ENCODE measurements around the gene MLH1. TPM values are rescaled to one million over a fixed set of nuclear protein-coding genes. Genes with fewer than 3 reads are reported as not detected.

The MLH1 gene
- polyA plus RNA-seq, 10 donors: 38.6 to 58.0 (median 45.5) TPM

DNA sequence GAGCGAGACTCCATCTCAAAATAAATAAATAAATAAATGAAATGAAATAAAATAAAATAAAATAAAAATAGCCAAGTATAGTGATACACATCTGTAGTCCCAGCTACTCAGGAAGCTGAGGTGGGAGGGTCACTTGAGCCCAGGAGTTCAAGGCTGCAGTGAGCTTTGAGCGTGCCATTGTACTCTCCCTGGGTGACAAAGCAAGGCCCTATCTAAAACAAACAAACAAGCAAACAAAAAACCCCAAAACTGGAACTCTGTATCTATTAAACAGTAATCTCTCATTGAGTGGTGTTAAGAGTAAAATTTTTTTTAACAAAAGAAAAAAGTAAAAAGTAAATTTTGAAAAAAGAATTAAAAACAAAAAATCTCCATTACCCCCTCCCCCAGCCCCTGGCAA, 21.2 kb upstream of the MLH1 start:
- DNase-seq: no peak

DNA sequence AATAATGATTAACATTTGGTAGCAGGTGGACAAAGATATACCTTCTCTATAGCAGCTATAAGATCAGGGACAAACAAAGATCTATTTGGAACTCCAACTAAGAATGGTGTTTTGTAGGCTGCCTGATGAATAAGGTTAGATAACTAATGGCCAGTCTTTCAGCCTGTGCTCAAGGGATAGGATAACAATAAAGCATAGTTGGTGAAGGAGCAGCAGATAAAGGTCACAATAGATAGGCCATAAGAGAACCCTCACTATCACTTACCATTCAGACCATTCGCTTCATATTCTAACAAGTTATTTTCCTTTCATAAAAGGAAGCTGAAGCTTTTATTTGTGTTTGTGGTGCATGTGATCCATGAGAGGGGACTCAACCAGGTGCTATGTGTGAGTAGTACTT, 20.2 kb upstream of the MLH1 start:
- no peak for DNase-seq

DNA sequence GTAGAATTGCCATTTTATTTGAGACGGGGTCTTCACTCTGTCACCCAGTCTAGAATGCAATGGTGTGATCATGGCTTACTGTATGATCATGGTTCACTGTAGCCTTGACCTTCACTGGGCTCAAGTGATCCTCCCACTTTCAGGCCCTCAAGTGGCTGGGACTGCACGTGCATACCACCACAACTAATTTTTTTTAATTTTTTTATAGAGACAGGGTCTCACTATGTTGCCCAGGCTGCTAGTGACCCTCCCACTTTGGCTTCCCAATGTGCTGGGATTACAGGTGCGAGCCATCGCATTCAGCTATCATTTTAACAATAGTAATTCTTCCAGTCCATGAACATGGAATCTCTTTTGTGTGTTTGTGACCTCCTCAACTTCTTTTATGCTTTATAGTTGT, 12.3 kb upstream of the MLH1 start:
- DNase-seq: no peak

DNA sequence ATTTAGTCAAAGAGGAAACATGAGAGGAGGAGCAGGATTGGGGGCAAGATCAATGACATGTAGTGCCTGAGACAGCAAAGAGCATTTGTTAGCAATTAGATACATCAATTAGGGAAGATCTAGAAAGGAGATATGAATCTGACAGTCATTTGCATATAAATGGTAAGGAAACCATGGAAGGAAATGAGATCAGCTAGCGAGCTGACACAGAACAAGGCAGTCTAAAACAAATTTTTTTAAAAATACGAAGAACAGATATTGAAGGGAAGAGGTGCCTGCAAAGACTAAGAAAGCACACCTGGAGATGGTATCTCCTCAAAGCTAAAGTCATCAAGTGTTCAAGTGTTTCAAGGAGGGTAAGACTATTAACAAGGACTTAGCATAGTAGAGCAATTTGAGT, 5.0 kb upstream of the MLH1 start:
- no peak for DNase-seq

DNA sequence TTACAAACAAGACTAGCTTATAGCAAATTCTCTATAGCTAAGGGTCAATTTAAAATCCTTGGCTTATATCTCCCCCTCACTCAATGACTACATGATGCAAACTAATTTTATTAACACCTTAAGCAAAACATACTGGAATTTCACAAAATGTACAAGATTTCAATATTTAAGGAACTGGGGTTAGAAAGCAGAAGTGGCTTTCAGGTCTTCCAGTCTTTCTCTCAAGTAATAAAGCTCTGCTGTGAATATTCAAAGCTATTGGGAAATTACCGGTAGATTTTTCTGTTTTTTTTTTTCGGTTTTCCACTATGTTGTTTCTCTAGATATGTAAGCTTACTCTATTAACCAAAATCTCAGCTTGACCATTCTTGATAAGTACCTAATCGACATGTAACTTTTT, 4.3 kb upstream of the MLH1 start:
- no peak for DNase-seq

DNA sequence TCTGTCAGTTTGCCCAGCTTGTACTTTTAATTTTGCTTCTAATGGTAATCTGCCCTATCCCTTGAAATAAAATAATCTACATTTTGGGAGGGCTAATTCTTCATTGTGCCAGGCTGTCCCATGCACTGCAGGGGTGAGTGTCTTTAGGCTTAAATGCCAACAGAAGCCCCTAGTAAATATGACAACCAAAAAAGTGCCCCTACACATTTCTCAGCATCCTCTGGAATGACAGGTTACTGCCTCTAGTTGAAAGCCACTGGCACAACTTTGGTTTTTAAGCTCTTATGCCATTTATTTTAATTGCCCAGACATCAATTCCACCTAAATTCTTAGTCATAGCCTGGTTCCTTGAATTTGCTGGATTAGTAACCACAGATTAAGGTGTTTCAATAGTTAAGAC, 3.8 kb upstream of the MLH1 start:
- DNase-seq: no peak

DNA sequence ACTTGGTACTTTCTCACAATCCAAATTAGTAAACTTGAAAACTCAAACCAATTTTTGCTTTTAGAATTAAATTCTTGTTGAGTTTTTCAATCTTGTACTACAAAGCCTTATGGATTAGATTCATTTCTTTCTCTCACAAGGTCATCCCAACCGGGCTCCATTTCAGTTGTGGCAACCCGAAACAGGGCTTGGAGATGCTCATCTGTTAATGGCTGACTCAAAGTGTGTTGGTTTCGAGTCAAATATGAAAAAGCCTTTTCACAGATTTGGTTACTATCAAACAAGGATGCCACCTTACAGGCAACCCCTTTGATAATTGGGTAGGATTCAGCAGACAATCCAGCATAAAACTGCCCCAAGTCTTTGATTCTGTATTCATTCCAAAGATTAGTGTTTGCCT, 2.2 kb upstream of the MLH1 start:
- DNase-seq: no peak

DNA sequence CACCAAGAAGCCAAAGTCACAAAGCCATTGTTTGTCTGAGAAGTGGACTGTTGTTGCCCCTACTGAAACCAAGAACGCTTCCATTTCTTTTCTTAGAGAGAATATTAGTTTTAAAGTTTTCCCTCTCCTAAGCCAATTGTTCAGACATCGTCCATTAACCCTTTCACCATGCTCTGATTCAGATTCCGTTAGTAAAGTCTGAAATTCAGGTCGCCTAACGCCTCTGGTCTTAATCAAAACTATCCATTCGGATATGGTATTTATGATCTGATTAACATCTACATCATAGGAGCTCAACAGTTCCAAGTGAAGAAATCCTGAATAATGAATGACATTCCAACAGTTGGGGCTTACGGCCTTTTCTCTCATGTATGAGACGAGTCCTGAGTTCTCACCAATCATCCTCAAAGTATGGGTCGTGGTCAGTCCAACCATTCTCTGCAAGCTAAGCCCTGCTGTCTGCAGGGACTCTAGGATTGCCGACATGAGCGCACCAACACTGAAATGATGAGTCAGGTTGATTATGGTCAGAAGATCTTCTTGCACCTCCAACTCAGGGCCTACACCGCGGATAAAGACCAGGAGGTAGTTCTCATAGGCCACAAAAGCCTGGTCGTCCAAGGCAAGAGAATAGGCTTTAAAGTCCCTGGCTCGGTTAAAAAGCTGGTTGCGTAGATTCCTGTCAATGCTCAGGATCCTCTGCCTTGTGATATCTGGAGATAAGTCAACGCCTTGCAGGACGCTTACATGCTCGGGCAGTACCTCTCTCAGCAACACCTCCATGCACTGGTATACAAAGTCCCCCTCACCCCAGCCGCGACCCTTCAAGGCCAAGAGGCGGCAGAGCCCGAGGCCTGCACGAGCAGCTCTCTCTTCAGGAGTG, 1.2 kb upstream of the MLH1 start:
- DNase-seq: peak in 1 of 3 donors; percentile 49

DNA sequence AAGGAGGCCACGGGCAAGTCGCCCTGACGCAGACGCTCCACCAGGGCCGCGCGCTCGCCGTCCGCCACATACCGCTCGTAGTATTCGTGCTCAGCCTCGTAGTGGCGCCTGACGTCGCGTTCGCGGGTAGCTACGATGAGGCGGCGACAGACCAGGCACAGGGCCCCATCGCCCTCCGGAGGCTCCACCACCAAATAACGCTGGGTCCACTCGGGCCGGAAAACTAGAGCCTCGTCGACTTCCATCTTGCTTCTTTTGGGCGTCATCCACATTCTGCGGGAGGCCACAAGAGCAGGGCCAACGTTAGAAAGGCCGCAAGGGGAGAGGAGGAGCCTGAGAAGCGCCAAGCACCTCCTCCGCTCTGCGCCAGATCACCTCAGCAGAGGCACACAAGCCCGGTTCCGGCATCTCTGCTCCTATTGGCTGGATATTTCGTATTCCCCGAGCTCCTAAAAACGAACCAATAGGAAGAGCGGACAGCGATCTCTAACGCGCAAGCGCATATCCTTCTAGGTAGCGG, 452 bp upstream of the MLH1 start, which contains the start of gene EPM2AIP1:
EPM2AIP1 (minus strand) TSS at position 326 of the 520 bp plus-strand sequence; CDS start at position 272, 54 bp downstream.
- peak in 1 of 3 donors; percentile 100 for DNase-seq

DNA sequence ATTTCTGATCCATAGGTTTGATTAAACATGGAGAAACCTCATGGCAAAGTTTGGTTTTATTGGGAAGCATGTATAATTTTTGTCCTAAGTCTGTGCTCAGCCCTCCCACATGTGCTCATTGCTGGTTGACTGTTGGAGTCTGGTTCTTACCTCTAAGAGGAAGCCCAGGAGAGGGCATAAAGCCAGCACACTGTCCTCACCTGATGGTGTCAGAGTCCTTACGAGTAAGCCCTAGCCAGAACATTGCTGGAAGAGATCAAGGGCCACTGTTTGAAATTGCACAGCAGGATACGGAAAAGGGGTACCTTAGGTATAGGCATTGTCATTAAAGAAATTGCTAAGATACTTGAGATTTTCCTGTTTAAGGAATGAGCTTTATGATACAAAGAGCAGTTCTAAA, 21.3 kb downstream of the MLH1 start:
- DNase-seq: no peak

DNA sequence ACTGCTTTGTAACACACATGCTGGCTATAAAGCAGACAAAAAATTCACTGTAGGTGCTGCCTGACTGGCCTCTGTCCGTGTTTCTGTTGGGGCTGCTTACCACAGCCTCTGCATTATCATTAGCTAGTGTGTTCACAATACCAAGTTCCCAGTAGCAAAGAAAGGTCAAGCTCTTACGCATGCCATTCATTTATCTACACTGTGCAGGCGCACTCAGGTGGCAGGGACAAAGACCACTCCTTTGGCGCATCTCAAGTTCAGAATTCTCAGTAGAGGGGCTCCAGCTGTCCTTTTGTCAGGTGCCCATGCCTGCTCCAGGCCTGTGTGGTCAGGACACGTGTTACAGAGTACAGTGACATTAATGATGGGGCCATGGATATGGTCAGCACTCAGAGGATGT, 22.3 kb downstream of the MLH1 start:
- no peak for DNase-seq

DNA sequence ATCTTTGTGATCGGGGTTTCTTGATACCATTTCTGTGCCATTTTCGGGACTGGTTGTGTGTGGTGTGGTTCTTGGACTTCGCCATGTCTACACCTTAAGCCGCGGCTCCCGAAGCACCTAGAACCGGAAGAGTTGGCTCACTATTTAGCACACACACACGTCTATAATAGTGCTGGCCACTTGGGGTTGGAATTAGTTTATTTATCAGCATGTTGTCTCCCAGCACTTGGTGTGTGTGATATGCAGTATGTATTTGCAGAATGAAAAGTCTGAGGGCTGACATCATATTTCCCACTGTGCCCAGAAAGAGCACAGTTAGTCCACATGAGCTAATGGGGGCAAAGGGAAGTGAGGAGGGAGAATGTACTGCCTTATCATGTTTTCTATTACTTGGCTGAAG, 23.6 kb downstream of the MLH1 start:
- no peak for DNase-seq

DNA sequence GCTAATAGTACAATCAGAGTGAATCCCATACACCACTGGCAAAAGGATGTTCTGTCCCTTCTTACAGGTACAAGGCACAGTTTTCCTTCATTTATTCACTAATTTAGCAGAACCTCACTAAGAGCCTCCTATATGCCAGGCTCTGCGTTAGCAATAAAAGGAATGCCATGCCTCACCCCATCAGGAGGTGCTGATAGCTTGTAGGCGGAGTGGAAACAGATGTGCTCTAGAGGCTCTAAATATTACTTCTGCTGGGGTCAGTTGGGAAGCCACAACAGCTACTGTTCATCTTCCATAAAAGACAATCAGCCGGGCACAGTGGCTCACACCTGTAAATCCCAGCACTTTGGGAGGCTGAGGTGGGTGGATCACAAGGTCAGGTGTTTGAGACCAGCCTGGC, 24.4 kb downstream of the MLH1 start:
- DNase-seq: no peak

DNA sequence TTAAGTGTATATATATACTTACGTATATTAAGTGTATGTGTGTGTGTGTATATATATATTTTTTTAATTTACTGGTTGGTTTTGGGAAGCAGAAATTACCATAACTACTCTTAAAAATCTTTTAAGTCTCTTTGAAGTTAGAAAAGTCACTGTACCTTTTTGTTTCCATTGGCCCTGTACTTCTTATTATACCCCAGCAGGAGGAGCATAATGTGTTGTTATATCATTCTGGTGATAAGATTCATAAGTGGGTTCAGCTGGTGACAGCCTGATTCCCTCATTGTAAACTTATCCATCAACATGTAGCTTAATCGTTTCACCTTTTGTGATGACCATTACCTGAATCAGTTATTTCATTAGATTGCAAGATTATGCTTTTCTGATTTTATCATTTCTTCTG, 30.8 kb downstream of the MLH1 start:
- no peak for DNase-seq

DNA sequence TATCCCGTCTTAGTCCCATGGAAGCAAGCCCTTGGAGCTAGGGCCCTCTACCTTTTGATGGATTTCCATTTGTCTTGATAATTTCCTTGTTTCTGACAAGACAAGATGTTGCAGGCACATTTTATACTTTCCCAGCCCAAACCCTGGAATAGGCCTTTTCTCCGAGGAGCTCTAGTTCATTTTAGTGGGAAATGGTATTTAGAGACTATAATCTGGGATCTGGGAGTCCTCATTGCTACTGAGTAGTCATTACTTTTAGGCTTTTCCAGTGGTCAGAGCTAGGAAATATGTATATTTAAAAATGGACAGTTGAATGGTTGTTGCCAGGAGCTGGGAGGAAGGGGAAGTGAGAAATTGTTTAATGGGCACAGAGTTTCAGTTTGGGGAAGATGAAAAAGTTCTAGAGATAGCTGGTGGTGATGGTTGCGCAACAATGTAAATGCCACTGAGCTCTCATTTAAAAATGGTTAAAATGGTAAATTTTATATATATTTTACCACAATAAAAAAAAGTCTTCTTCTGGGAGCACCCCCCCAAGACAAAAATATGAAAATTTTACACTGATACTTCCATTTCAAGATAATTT, 31.6 kb downstream of the MLH1 start:
- DNase-seq: no peak

DNA sequence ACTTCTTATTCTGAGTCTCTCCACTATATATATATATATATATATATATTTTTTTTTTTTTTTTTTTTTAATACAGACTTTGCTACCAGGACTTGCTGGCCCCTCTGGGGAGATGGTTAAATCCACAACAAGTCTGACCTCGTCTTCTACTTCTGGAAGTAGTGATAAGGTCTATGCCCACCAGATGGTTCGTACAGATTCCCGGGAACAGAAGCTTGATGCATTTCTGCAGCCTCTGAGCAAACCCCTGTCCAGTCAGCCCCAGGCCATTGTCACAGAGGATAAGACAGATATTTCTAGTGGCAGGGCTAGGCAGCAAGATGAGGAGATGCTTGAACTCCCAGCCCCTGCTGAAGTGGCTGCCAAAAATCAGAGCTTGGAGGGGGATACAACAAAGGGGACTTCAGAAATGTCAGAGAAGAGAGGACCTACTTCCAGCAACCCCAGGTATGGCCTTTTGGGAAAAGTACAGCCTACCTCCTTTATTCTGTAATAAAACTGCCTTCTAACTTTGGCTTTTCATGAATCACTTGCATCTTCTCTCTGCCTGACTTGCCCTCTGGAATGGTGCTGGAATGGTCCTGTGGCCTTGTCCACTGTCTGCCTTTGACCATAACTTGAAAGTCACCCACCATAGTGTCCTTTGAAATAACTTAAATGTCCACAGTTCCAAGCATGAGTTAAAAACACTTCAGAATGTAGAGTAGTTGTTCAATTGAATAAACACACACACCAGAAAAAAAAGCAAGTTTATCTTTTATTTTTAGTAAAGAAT, 32.4 kb downstream of the MLH1 start:
- no peak for DNase-seq

DNA sequence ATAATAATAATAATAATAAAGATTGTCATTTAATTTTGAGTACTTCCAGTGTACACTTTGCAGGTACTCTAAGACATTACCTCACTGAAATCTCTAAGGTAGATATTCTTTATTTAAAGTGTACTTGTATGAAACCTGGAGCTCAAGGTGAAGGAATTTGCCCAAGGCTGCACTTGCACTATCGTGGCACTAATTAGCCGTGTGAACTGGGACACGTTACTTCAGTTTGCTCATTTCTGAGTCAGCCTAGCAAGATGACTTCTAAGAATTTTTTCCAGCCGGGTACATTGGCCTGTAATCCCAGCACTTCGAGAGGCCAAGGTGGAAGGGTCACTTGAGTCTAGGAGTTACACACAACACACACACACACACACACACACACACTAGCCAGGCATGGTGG, 33.5 kb downstream of the MLH1 start:
- DNase-seq: no peak

DNA sequence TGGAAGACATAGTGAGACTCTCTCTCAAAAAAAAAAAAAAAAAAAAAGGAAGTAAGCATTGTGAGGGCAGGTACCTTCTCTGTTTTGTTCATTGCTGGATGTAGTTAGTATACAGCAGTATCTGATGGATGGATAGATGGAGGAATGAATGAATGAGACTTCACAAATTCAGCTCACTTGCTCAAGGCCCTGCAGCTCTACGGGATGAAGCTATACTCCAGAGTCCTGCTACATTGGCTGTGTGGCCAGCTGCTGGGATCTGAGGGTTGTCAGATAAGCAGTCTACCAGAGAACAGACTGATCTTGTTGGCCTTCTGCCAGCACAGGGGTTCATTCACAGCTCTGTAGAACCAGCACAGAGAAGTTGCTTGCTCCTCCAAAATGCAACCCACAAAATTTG, 35.0 kb downstream of the MLH1 start:
- peak in 1 of 3 donors; percentile 37 for DNase-seq

DNA sequence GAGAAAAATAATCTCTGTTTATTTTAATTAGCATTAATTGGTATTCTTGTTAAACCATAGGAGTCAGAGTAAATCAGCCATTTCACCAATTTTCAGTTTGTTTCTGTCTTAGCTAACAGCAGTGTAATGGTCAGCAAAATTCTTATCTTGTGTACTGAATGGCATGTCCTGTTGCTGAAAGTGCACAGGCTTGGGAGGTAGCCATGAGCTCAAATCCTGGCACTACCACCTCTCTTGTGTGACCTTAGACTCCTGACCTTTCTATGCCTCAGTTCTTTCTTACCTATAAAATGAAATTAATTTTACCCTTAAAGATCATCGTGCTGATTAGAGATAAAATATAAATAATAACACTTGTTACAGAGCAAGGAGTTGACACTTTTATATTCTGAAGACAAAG, 35.8 kb downstream of the MLH1 start:
- no peak for DNase-seq

DNA sequence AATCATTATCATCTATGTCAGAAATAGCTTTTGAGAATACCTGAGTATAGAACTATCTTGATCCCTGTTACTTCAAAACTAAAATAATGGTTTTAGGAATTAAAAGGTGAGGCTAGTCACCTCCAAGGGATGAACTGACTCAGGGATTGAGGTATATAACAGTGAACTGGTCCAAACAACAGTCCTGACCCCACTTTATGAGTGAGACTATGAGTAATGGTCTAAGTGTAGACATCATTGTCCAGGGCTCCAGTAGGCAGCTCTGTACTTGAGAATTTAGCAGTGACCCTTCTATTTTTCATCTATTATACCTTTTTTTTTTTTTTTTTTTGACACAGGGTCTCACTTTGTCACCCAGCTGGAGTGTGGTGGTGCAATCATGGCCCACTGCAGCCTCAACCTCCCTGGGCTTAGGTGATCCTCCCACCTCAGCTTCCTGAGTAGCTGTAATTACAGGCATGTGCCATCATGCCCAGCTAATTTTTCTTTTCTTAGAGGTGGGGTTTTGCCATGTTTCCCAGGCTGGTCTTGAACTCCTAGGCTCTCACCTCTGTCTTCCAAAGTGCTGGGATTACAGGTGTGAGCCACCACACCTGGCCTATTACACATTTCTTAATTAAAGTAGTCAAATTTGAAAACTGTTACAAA, 36.3 kb downstream of the MLH1 start:
- no peak for DNase-seq

DNA sequence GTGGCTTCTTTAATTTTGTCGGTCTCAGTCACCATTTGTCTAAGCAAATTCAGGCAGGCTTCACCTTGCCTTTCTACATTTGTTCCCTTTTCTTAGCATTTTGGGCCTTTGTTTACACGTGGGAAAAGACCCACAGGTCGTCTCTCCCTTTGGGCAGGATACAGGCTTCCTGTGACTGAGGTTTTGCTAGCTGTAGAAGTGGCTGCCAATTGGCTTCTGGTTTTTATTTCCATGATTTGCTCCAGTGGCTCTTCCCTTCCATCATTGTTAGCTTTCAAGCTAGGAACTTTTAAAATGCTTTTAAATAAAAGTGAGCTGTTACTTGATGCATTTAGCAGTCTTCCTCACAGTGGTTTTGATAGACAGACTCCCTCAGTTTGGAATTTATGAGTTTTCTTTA, 37.3 kb downstream of the MLH1 start:
- peak in 2 of 3 donors; percentile 59 to 78 for DNase-seq

DNA sequence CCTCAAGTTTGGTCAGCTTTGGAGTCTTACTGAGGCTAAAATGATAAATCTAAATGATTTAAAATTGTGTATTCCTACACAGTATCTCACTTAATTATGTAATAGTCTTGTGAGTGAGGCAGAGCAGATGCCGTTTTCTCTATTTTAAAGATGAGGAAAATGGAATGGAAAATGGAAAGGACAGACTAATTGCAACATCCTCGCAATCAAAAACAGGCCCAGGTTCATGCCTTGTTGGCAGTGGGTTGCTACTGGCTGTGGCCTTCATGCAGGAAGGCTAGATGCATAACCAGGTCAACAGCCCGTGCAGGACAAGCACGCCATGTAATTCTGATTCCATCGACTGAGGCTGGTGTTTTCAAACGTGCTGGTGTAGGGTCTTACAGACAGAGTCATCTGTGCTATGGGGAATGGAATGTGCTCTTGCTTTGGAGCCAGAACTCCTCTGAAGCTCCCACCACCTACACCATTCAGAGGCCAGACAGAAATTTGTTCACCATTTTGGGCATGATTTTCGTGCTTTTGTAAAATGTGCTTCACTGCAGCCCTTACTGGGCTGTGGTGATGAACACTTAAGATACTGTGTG, 37.9 kb downstream of the MLH1 start:
- no peak for DNase-seq
